NCI-H1048 (cell line): ENCODE measurements around the gene BMPR1A.
"Not testable (repeated sequence)": the region's sequence is repeated elsewhere in the genome, so short reads cannot be mapped to it uniquely, and the experiment has no call there.

ENCODE experiments used
- DNase-seq: peaks from one replicate; lab custom pipeline; 2025; lab: John Stamatoyannopoulos, UW

The BMPR1A gene

GRCh38 chr10:86730227-86730626, 26.2 kb upstream of the BMPR1A start:
- no peak for DNase-seq

DNA sequence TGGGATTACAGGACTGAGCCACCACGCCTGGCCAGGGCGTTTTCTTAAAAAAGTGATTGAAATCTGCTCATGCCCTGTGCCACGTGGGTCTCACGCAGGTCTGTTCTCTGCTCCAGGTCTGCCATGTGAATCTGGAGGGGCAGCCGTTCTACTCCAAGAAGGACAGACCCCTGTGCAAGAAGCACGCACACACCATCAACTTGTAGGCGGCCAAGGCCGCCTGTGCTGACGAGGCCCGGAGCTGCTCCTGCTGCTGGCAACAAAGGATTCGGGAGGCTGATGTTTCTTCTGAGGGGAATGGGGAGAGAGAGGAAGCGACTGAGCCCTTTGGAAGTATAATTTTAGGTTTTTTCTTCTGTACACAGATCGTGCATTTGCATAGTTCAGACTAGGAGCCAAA, 23.6 kb upstream of the BMPR1A start:
- no peak for DNase-seq

- DNase-seq: no peak
Observed at GRCh38 chr10:86733260-86733671, 23.2 kb upstream of the BMPR1A start.

DNA sequence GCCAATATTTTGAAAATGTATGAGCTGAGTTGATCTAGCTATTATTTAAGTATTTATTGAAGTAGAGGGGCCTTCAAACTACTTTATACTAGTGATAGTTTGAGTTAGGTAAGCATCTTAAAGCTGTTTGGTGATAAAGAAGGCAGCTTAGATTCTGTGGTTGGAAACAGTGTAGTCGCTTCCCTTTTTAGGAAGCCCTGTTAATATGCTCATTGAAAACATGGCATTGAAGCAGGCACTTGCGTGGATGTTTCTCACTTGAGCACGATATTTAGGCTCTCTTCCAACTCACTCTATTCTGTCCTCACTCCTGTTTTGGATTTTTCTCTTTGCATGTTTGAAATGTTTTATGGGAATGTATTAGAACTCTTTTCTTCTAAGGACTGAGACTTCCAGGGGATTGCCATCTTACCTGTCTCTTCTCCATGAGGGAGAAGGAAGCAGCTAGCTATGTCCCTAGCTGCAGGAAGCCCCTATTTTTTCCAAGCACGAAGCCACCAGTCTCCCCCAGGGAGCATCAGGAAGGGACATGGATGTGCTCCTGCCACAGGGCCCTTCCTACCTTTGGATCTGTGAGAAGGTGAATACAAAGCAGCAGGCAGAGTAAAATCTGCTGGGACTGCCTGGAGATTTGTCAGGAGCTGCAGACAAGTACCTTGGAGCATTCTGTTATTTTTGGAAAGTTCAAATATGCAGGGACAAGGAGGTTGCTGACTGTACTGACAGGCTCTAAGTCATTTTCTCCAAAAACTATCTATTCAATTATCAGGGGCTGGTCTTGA, 22.0 kb upstream of the BMPR1A start:
- DNase-seq: no peak

GRCh38 chr10:86735278-86735677, 21.1 kb upstream of the BMPR1A start:
- DNase-seq: not testable (repeated sequence)

GRCh38 chr10:86742230-86742629, 14.2 kb upstream of the BMPR1A start:
- DNase-seq: no peak

DNA sequence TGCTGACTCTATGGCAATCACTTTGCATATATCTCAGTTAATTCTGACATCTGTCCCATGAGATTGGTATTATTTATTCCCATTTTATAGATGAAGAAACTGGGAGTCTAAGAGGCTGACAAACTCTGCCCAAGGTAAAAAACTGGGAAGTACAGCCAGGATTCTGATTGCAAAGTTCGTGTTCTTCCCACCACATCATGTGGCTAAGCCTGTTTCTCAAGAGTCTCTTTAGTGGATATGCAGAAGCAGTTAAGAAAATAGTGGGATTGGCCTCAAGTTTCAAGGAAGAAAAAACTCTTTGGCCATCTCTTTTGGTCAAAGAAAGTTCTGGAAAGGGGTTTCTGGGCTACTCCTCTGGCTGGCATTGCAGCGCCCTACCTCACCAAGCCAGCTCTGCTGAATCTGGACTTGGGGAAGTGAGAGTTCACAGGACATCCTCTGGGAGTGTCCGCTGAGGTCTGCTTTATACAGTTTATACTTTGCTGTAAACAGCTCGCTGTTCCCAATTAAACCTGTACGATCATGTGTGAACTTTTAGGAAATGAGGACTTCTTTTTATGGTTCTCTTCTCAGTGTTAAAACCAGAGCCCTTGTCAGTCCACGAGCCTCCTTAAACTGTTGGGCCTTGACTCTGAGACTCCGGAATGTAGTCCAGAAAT, 12.2 kb upstream of the BMPR1A start:
- DNase-seq: no peak

DNA sequence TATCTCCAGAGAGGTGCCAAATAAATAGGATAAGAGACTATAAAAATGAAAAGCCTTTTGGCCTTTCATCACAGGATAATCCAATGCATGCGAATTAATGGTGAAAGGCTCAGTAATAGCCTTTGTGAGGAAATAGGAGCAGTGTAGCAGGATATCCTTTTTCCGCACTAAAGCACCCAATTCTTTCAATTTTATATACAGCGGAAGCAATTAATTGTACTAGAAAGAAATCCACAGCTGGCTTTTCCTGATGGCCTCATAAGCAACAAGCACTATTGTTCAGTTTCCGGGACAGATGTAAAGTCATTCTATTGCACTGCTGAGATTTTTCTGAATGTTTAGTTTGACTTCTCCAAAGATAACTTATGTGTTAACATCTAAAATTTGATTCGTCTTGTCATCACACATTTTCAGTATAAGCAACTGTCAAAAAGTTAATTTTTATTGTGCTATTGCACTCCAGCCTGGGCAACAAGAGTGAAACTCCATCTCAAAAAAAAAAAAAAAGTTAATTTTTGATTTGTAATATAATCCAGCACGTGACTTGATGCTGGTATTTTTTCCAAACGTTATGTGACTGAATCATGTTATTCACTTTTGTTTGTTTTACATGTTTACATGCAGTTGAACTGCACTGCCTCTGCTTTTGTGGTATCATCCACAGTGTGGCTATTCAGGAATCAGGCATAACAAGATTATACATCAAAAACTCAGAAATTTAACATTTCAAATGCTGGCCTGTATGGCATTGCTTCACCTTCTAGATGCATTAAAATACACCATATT, 8.4 kb upstream of the BMPR1A start:
- no peak for DNase-seq

- DNase-seq: no peak
Observed at GRCh38 chr10:86749854-86750253, 6.6 kb upstream of the BMPR1A start.

- DNase-seq: no peak
Observed at GRCh38 chr10:86751477-86751876, 4.9 kb upstream of the BMPR1A start.

- no peak for DNase-seq
Observed at GRCh38 chr10:86752311-86752710, 4.1 kb upstream of the BMPR1A start.

DNA sequence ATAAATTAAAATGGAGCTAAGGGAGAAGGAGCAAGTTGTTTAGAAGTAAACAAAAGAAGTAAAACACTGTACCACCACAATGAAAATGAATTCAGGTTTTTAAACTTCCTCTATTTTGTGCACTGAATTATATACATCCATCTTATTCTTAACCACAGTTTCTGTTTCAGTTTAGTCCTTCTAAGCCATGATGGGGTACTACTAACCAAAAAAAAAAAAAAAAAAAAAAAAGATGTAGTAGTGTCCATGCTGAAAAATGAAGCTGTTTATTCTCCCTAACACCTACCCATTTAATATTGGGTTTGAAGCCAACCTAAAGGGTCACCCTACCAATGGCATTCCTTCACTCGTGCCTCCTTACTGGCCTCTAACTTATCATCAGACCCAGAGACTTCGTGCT, 3.4 kb upstream of the BMPR1A start:
- DNase-seq: no peak

DNA sequence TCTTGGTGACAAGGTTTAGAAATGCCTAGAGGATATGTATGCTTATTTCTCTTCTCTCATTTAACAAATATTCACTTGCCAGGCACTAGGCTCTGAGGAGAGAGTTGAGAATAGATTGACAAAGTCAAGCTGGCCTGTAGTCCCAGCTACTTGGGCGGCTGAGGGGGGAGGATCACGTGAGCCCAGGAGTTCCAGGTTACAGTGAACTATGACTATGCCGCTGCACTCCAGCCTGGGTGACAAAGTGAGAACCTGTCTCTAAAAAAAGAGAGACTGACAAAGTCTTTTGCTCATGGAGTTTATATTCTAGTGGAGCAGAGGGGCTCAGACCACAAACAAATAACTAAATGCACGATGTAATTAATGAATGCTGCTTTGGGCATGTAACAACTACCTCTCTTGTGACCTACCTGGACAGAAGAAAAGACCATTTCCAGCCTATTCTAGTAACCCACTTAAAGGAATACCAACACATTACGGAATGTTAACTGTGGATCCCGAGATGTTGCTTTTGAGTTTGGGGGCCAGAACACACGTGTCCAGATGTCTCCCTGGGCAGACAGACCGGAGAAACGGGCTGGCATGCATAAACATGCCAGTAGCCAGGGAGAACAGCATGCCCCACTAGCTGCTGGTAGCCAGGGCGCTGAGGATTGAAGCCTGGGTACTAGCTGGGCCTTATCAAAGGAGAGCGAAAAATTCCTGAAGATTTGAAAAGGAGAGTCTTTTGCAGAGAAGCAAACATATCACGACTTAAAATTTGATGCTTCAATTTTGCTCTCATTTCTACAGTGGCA, 2.6 kb upstream of the BMPR1A start:
- no peak for DNase-seq

GRCh38 chr10:86755454-86755739, 1.0 kb upstream of the BMPR1A start:
- DNase-seq: no peak

- DNase-seq: peak; percentile 82
Observed at GRCh38 chr10:86755740-86756510, 494 bp upstream of the BMPR1A start.

GRCh38 chr10:86757113-86757972, 924 bp downstream of the BMPR1A start:
- DNase-seq: no peak

GRCh38 chr10:86758189-86759072, 2.0 kb downstream of the BMPR1A start:
- DNase-seq: no peak

DNA sequence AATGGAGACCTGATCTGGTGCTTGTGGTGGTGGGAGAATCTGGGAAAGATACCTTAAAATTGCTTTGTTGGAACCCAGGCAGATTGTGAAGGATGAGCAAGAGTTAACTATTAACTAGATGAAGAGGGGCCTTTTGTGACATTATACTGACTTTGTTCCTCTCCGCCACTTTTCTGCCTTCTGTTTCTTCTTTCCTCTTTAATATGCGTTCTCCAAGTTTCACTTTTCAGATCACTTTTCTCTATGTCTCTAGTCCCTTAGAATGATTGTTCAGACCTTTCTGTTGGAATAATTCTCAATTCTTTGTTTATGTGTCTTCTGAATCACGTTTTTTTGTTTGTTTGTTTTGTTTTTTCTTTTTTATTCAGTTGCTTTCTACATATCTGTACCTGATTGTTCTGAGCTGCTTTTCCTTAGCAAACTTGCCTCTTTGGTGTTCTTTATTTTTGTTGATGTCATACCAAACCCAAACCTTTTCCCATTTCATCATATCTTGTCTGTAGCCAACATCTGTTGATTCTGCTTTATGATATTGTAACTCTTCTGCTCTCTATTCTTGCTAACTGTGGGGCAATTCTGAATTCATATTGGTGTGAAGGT, 2.8 kb downstream of the BMPR1A start:
- no peak for DNase-seq

- DNase-seq: no peak
Observed at GRCh38 chr10:86763404-86763803, 7.0 kb downstream of the BMPR1A start.
